ENCODE measurements around the gene C9orf50.

The C9orf50 gene

DNA sequence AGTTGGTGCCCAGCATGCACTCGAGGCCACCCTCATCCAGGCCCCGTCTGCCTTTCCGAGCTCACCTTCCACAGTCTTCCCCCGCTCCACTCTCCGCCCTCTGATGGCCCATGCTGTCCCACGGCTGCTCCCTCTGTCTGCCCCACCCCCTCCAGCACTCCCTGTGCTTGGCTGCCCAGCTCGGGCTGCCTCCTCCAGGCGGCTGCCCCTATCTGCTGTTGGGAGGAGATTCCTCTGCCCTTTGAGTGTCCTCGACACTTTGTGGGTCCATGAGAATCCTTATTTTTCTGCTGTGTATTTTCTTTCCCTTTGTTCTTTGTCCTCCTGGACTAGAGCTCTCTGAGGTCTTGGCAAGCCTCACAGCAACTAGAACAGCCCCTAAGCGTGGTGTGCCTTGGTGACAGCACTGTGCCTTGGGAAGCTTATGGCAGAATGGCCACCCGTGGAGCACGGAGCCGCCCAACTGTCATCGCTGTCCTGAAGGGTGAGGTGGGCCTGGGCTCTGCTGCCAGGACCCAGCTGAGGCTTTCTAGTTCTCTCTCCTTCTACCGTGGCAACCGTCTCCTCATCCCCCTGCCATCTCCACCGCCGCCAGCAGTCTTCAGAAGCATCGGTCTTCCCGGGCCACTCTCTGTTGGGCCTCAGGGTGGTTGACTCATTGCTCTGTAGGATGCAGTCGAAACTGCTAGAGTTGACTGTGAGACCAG, 10.2 kb upstream of the C9orf50 start:
- no peak for DNase-seq

DNA sequence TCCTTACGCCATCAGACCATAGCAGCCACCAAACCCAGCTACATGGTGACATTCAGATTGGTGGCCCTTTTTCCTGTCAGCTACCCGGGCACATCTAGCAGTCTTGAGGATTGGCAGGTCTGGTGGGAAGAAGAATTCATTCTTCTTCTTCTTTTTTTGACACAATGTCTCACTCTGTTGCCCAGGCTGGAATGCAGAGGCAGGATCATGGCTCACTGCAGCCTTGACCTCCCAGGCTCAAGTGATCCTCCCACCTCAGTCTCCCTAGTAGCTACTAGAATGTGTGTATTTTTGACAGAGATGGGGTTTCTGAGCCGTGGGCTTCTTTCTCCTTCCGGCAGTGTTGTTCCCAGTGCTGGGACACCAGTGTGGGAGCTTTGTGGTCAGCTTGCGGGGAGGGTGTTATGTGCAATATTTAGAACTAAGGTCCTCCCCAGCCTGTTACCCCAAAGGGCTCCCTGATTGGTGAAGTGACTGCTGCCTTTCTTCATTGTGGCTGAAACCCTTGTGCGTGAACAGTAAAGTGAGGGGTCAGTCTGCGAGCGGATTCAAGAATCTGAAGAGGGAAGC, 8.4 kb upstream of the C9orf50 start:
- no peak for DNase-seq

- no peak for DNase-seq
Observed at GRCh38 chr9:129628709-129629108, 7.8 kb upstream of the C9orf50 start.

DNA sequence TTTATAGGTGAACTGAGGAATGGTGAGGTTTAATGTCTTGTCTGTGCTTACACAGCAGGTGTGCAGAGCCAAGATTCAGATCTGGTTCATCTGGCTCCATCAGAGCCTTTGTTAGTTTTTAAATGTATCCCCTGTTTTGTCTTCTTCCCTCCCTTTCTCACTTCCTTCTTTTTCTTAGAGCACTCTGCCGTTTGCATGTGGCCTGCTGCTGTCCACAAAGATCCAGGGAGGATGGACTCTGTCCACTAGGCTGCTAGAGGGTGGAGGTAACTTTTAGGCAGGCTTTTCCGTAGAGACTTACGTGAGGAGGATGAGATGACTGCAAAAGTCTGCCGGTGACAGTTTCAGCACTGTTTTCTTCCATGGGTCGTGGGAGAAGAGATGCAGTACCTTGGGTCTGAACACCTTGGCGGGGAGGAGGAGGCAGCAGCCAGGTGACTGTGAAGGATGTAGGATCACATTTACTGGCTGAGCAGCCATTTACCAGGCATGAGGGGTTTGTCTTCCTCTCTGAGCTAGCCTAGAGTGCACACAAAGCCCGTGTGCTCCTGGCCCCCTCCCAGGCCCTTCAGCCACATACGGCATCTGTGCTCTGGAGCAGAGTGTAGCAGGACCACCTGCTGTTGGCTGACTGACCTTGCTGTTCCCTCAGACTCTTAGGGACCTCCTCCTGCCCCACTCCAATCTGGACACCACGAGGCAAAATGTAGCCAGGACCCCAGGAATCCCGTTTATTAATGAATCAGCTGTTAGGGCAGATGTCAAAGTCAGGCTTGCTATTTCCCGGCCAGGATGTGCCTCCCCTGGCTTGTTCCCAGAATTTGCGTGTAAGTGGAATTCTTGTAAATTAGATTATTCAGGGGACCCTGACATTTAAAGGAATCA, 6.9 kb upstream of the C9orf50 start:
- no peak for DNase-seq

- DNase-seq: no peak
Observed at GRCh38 chr9:129626625-129627284, 5.9 kb upstream of the C9orf50 start.

DNA sequence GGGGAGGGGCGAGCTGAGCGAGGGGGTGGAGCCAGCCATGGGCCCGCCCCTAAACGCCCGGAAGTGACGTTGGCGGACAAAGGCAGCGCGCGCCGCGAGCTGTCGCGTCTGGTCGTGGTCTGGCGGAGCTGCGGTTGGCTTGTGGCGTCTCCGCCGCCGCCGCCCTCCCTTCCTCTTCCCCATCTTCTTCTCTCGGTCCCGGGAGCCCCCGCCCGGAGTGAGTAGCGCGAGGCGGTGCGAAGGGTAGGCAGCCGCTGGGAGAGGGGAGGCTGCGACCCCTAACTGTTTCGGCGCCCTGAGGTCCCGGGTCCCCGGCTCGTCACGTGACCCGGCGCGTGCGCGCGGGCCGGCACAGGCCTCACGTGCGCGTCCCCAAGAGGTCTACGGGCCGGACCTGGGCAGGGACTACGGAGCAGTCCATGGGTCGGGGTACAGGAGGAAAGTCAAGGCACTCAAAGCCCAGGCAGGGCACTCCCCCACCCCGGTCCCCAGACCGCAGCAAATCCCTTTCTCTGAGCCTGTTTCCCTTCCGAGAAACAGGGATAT, 5.3 kb upstream of the C9orf50 start, which contains the start of gene NTMT1:
NTMT1 (plus strand) TSS at position 85 of the 546 bp plus-strand sequence. CDS start 6,541 bp downstream, outside the sequence.
- peak; percentile 88 for DNase-seq

GRCh38 chr9:129624947-129625346, 4.0 kb upstream of the C9orf50 start:
- DNase-seq: no peak

DNA sequence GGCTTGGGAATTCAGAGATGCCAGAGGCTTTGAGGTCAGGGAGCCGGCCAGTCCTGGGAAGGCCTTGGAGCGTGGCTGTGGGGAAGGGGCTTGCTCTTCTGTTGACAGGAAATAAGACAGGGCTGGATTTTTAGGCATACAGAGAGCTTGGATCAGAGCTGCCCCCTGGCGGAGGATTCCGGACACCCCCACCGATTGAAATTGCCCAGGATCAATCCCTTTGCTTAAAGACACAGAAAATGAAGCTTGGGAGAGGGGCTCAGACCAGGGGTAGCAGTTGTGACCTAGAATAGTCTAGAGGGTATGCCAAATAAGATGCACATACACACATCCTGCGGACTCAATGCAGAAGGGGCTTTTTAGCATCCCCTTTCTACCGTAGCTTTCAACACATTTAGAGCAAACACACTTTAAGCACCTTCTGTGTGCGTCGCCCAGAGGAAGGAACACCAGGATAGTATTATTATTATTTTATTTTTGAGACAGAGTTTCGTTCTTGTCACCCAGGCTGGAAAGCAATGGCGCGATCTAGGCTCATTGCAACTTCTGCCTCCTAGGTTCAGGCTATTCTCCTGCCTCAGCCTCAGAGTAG, 3.4 kb upstream of the C9orf50 start:
- peak; percentile 71 for DNase-seq

DNA sequence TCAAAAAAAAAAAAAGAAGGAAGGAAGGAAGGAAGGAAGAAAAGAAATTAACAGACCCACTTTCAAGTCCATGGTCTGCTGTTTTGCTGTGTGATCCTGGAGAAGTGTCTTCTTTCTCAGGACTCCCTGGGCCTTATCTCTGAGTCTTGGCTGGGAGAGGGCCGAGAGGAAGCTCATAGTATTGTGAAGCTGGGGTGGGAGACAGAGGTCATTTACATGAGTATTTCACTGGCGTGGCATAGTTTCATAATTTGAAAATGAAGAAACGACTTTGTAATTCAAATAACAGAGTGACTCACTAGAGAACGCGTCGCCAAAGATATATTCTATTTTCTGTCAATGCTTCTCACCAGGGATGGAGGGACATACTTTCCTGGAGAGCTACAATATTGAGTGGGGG, 2.4 kb upstream of the C9orf50 start:
- no peak for DNase-seq

- peak; percentile 60 for DNase-seq
Observed at GRCh38 chr9:129619787-129620668, 873 bp downstream of the C9orf50 start.

- no peak for DNase-seq
Observed at GRCh38 chr9:129617167-129617566, 3.7 kb downstream of the C9orf50 start.

DNA sequence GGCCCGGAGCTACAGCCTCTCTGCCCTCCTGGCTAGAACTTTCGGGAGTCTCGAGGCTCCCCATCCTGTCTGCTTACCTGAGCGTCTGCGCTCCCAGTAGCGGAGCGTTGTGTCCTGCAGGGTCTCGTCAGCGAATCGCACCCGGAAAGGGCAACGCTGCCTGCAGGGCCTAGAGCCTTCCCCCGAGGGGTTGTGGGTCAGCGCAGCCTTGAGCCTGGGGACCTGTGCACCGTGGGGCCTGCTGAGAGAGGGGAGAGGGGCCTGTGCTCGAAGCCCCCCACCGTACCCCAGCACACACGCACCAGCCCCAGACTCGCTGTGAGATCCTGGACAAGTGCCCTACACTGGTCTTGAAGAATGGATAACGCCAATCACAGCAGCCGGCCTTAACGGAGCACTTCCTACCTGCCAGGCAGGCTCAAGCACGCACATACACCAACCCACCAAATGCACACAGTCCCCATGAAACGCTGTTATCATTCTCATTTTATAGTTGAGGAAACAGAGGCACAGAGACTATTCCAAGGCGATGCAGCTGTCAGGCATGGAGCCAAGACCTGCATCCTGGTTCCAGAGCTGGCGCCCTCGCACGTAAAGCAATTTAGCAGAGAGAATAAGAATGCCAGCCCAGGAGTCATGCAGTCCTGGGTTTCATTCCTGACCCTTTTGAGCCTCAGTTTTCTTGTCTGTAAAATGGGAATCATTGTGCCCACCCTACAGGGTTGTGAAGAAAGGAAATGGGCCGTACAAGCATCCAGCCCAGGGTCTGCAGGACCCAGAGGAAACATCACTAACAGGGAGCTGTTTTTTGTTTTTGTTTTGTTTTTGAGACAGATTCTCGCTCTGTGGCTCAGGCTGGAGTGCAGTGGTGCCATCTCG, 5.3 kb downstream of the C9orf50 start:
- no peak for DNase-seq

- DNase-seq: no peak
Observed at GRCh38 chr9:129614932-129615331, 6.0 kb downstream of the C9orf50 start.

DNA sequence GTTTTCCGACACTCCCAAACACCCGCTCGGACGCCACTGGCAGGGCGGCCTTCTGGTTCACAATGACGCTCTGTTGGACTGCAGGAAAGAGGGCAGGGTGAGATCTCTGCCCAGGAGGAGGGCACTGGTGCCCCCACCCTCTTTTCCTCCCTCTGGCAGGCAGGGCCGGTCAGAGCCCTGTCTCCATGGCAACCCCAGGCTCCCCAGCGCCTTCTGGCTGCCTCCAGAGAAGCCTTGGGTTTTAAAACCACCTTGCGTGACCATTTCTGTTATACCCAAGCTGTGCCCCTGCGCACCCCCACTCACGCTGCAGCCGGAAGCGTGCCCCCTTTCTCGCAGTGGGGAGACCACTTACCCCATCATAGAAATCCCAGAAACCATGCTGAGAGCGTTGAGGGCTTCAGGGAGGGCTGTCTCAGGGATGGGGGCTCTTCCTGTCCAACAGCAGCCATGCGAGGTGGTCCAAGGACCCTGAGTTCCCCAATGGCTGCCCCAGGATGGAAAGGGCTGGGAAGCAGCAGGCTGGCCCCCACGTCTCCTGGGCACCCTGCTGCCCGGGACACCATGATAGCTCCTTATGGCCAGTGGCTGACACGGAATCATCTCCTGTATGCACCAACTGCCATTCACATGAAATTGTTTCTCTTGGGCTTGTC, 7.3 kb downstream of the C9orf50 start:
- no peak for DNase-seq

GRCh38 chr9:129612815-129613519, 7.9 kb downstream of the C9orf50 start:
- no peak for DNase-seq

- no peak for DNase-seq
Observed at GRCh38 chr9:129612123-129612522, 8.8 kb downstream of the C9orf50 start.

- DNase-seq: no peak
Observed at GRCh38 chr9:129611307-129611800, 9.5 kb downstream of the C9orf50 start.

GRCh38 chr9:129610473-129611306, 10.2 kb downstream of the C9orf50 start:
- peak; percentile 66 for DNase-seq

Data from NCI-H2171 (cell line).